ENCODE results near the gene IL19. TPM values are rescaled to one million over a fixed set of nuclear protein-coding genes. Genes with fewer than 3 reads are reported as not detected.

Gene IL19
- total RNA-seq, 2 experiments from 2014 or later: not detected

DNA sequence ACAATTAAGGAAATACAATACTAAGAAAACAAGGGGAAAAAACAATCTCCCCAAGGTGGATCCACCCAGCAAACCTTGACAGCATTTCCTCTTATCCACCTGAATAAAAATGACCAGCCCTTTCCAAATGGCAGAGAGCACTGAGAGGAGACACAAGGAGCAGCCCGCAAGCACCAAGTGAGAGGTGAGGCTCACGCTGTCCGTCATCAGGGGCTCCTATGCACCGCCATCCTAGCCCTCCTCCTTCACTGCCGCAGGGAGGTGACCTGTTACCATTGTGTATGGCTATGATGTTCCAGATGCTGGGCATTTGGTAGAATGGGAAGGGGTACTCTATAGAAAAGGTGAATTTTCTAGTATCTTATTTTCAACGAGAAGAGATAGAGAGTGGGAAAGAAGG lies 63.6 kb downstream of the IL19 start:
- POLR2A ChIA-PET: interaction anchor here (0.8 to 1.2 kb wide), 2 partner anchors 10 to 17 kb away, joined by 3 read pairs; no protein-coding TSS in a partner anchor
- Mint-ChIP-seq H3K9me3 (ENCODE audit: insufficient read depth) (no peaks in the 10 kb centered on the region), H3K4me3 (no peak overlapping the region), H3K36me3 (ENCODE audit: low read depth) (no peaks in the 10 kb centered on the region), H3K4me1 (ENCODE audit: low read depth) (peaks cover 53% of the 10 kb centered on the region), H3K27ac (no peak overlapping the region), H3K27me3 (ENCODE audit: low read depth) (peaks cover 25% of the 10 kb centered on the region)
- DNase-seq (no peak), ATAC-seq (no peak)
- CTCF ChIA-PET: interaction anchor here (0.7 to 11.9 kb wide), 8 partner anchors 8 to 109 kb away, joined by 3 to 118 read pairs (median 10); partner anchors contain the start of gene IL20

DNA sequence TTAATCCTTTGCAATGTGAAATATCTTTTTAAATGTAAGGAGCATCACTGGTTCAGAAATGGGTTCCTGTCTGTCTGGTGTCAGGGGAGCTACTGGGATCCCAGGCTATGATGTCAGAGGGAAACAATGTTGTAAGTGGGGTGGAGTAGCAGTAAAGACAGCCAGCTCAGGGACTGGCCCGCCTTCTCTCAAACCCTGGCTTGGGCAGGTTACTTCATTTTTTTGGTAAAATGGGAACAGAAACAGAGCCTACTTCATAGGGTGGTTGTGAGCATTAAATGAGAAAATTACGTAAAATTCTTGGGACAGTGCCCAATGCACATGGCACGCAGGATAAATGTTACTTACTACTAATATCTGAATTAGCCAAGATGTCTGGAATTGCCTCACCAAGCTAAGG lies 64.1 kb downstream of the IL19 start:
- no peak for ATAC-seq
- H3K4me1 Mint-ChIP-seq (ENCODE audit: low read depth): peaks cover 48% of the 10 kb centered on the region
- no peak for DNase-seq
- H3K9me3 Mint-ChIP-seq (ENCODE audit: insufficient read depth): no peaks in the 10 kb centered on the region
- CTCF ChIA-PET: interaction anchor here (1.1 to 11.9 kb wide), 8 partner anchors 8 to 148 kb away, joined by 3 to 118 read pairs (median 5); partner anchors contain the start of gene IL20
- H3K36me3 Mint-ChIP-seq (ENCODE audit: low read depth): no peaks in the 10 kb centered on the region
- H3K4me3 Mint-ChIP-seq: no peak overlapping the region
- H3K27me3 Mint-ChIP-seq (ENCODE audit: low read depth): peaks cover 25% of the 10 kb centered on the region
- POLR2A ChIA-PET: interaction anchor here (0.8 kb wide), 1 partner anchor 10 kb away, joined by 3 read pairs; no protein-coding TSS in a partner anchor
- H3K27ac Mint-ChIP-seq: no peak overlapping the region

GRCh38 chr1:206835186-206835585 lies 64.6 kb downstream of the IL19 start:
- POLR2A ChIA-PET: interaction anchor here (0.8 kb wide), 1 partner anchor 11 kb away, joined by 3 read pairs; no protein-coding TSS in a partner anchor
- CTCF ChIA-PET: interaction anchor here (0.8 to 11.9 kb wide), 12 partner anchors 9 to 147 kb away, joined by 3 to 118 read pairs (median 4); partner anchors contain the start of genes IL10 and IL20
- peaks cover 25% of the 10 kb centered on the region for H3K27me3 Mint-ChIP-seq (ENCODE audit: low read depth)

DNA sequence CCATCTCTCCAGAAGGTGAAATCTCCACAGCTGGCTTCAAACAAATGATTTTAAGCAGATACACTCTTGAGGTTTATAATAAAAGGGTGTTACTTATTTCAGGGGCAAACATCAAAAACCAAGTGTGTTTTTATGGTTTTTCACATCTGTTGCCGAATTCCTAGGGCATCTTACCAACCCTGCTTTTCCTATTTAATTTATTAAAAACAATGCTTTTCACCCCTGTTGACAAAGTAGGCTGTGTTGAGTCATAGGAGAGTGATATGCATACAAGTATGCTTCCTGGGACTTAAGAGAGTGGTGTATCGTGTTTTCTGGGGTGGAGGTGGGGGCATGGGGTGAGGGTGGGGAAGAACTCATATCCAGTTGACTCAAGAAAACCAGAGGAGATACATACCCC lies 65.5 kb downstream of the IL19 start:
- Mint-ChIP-seq H3K9me3 (ENCODE audit: insufficient read depth) (no peaks in the 10 kb centered on the region), H3K27me3 (ENCODE audit: low read depth) (peaks cover 25% of the 10 kb centered on the region), H3K27ac (no peak overlapping the region), H3K4me1 (ENCODE audit: low read depth) (peaks cover 42% of the 10 kb centered on the region), H3K36me3 (ENCODE audit: low read depth) (no peaks in the 10 kb centered on the region), H3K4me3 (no peak overlapping the region)
- POLR2A ChIA-PET: no interaction called here
- CTCF ChIA-PET: interaction anchor here (0.9 to 11.9 kb wide), 9 partner anchors 10 to 111 kb away, joined by 3 to 118 read pairs (median 5); partner anchors contain the start of gene IL10
- ATAC-seq (no peak), DNase-seq (no peak)

More at GRCh38 chr1:206835186-206835585, 64.6 kb downstream of the IL19 start:
- Mint-ChIP-seq H3K36me3 (ENCODE audit: low read depth) (no peaks in the 10 kb centered on the region), H3K27ac (no peak overlapping the region), H3K9me3 (ENCODE audit: insufficient read depth) (no peaks in the 10 kb centered on the region), H3K4me1 (ENCODE audit: low read depth) (peaks cover 44% of the 10 kb centered on the region), H3K4me3 (no peak overlapping the region)
- DNase-seq: no peak
- no peak for ATAC-seq

GRCh38 chr1:206839006-206839560 lies 68.5 kb downstream of the IL19 start:
- H3K27ac Mint-ChIP-seq: no peak overlapping the region

GRCh38 chr1:206839857-206840256 lies 69.3 kb downstream of the IL19 start:
- ChIA-PET POLR2A (no interaction called here), CTCF (interaction anchor here (1.1 to 2.9 kb wide), 2 partner anchors 11 to 30 kb away, joined by 3 to 12 read pairs; no protein-coding TSS in a partner anchor)
- Mint-ChIP-seq H3K27me3 (ENCODE audit: low read depth) (peaks cover 25% of the 10 kb centered on the region), H3K27ac (no peak overlapping the region), H3K4me3 (no peak overlapping the region), H3K36me3 (ENCODE audit: low read depth) (no peaks in the 10 kb centered on the region), H3K9me3 (ENCODE audit: insufficient read depth) (no peaks in the 10 kb centered on the region), H3K4me1 (ENCODE audit: low read depth) (peaks cover 5% of the 10 kb centered on the region)
- ATAC-seq: no peak
- no peak for DNase-seq

More at GRCh38 chr1:206839006-206839560, 68.5 kb downstream of the IL19 start:
- no peak overlapping the region for H3K4me3 Mint-ChIP-seq
- ChIA-PET CTCF (interaction anchor here (0.9 to 2.9 kb wide), 4 partner anchors 10 to 113 kb away, joined by 3 to 12 read pairs (median 4); partner anchors contain the start of gene IL20), POLR2A (no interaction called here)
- DNase-seq (no peak), ATAC-seq (no peak)
- H3K27me3 Mint-ChIP-seq (ENCODE audit: low read depth): peaks cover 25% of the 10 kb centered on the region
- peaks cover 12% of the 10 kb centered on the region for H3K4me1 Mint-ChIP-seq (ENCODE audit: low read depth)
- H3K36me3 Mint-ChIP-seq (ENCODE audit: low read depth): no peaks in the 10 kb centered on the region
- no peaks in the 10 kb centered on the region for H3K9me3 Mint-ChIP-seq (ENCODE audit: insufficient read depth)

DNA sequence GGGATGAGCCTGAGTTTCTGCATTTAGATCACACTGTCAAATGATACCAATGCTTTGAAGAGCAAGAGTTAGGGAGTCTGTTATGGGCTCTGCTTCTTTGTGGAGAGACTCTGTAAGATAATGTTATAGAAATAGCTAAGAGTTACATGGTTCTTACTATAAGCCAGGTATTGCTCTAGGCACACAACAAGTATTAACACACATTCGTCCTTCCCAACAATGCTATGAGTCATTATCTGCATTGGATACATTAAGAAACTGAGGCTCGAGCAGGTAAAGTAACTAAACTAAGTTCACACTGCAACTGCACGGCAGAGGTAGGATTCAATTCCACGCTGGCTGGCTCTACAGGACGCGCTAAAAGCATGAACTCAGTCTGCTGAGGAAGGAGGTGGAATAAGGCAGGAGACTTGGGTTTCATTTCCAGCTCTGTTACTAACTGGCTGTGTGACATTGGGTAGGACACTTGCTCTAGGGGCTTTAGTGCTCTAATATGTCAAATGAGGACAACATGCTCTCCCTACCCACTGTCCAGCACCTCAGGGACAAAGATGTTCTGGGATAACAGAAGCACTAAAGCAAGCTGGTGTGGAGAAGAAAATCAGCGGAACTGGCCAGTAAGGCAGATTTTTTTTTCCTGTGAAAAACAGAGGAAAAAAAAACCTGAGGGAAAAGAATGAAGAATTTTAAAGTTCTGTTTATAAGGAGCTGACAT lies 71.2 kb downstream of the IL19 start:
- no peak overlapping the region for H3K4me3 Mint-ChIP-seq
- H3K36me3 Mint-ChIP-seq (ENCODE audit: low read depth): no peaks in the 10 kb centered on the region
- no peak for ATAC-seq
- CTCF ChIA-PET: interaction anchor here (0.7 to 2.8 kb wide), 7 partner anchors 8 to 39 kb away, joined by 3 to 9 read pairs (median 4); partner anchors contain the start of gene IL20
- H3K9me3 Mint-ChIP-seq (ENCODE audit: insufficient read depth): no peaks in the 10 kb centered on the region
- POLR2A ChIA-PET: interaction anchor here (0.8 kb wide), 1 partner anchor 25 kb away, joined by 3 read pairs; no protein-coding TSS in a partner anchor
- H3K4me1 Mint-ChIP-seq (ENCODE audit: low read depth): peaks cover 5% of the 10 kb centered on the region
- DNase-seq: no peak
- no peak overlapping the region for H3K27ac Mint-ChIP-seq
- peaks cover 19% of the 10 kb centered on the region for H3K27me3 Mint-ChIP-seq (ENCODE audit: low read depth)

DNA sequence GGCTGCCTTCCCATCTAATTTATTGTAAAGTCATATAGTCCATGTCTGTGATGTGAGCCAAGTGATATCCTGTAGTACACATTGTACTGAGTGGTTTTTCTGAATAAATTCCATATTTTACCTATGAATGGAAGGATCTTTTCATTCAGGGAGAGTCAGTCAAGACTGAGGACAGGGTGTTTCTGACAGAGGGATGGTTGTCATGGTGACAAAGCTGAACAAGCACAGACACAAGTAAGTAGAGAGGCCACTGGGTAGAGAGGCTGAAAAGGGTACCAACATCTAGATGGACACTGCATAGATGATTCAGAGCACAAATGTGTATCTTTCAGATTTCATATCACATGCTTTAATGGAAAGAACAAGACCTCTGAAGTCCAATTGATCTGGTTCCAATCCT lies 72.3 kb downstream of the IL19 start:
- ATAC-seq (no peak), DNase-seq (no peak)
- Mint-ChIP-seq H3K36me3 (ENCODE audit: low read depth) (no peaks in the 10 kb centered on the region), H3K4me1 (ENCODE audit: low read depth) (peaks cover 5% of the 10 kb centered on the region), H3K27ac (no peak overlapping the region), H3K9me3 (ENCODE audit: insufficient read depth) (no peaks in the 10 kb centered on the region), H3K4me3 (no peak overlapping the region), H3K27me3 (ENCODE audit: low read depth) (peaks cover 11% of the 10 kb centered on the region)
- ChIA-PET CTCF (interaction anchor here (1.8 to 2.8 kb wide), 3 partner anchors 14 to 69 kb away, joined by 6 to 9 read pairs (median 6); partner anchors contain the start of gene IL20), POLR2A (no interaction called here)

DNA sequence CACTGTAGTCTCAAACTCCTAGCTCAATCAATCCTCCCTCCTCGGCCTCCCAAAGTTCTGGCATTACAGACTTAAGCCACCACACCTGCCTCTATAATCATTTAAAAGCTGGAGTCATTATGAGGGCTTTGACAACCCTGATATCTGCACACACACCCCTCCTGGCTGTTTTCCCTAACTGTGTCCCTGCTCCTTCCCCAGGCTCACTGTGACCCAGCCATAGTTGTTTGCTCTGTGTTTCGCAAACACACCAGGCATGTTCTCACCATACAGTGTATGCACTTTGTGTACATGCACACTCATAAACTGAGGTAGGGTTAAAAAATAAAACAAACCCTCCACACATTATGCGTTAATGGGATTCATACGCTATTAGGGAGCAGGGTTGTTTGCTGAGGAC lies 73.1 kb downstream of the IL19 start:
- CTCF ChIA-PET: interaction anchor here (0.8 to 1.9 kb wide), 2 partner anchors 69 to 109 kb away, joined by 3 to 6 read pairs; no protein-coding TSS in a partner anchor
- H3K27ac Mint-ChIP-seq: no peak overlapping the region
- H3K9me3 Mint-ChIP-seq (ENCODE audit: insufficient read depth): no peaks in the 10 kb centered on the region

DNA sequence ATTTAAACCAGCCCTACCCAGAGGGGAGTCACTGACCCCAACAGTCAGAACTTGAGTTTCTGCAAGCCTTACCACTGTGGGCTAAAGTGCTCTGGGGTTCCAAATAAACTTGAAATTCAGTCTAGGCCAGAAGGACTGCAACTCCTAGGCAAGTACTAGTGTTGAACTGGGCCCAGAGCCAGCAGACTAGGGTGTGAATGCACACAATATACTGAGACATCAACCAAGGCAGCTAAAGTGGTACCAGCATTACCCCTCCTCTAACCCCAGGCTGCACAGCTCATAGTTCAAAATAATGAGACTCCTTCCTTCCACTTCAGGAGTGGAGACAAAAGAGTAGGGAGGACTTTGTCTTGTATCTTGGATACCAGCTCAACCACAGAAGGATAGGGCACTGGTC lies 75.9 kb downstream of the IL19 start:
- Mint-ChIP-seq H3K36me3 (ENCODE audit: low read depth) (no peaks in the 10 kb centered on the region), H3K9me3 (ENCODE audit: insufficient read depth) (no peaks in the 10 kb centered on the region), H3K4me1 (ENCODE audit: low read depth) (no peaks in the 10 kb centered on the region), H3K4me3 (no peak overlapping the region), H3K27ac (no peak overlapping the region), H3K27me3 (ENCODE audit: low read depth) (peaks cover 18% of the 10 kb centered on the region)
- CTCF ChIA-PET: interaction anchor here (1.1 to 2.7 kb wide), 3 partner anchors 65 to 201 kb away, joined by 3 to 12 read pairs (median 6); no protein-coding TSS in a partner anchor
- no peak for ATAC-seq
- POLR2A ChIA-PET: no interaction called here
- no peak for DNase-seq

More for the DNA sequence above, 73.1 kb downstream of the IL19 start:
- ATAC-seq (no peak), DNase-seq (no peak)
- H3K4me3 Mint-ChIP-seq: no peak overlapping the region
- POLR2A ChIA-PET: no interaction called here
- H3K4me1 Mint-ChIP-seq (ENCODE audit: low read depth): peaks cover 5% of the 10 kb centered on the region
- H3K27me3 Mint-ChIP-seq (ENCODE audit: low read depth): peaks cover 5% of the 10 kb centered on the region
- H3K36me3 Mint-ChIP-seq (ENCODE audit: low read depth): no peaks in the 10 kb centered on the region

- no peak overlapping the region for H3K27ac Mint-ChIP-seq
- ChIA-PET CTCF (interaction anchor here (1.1 to 2.7 kb wide), 11 partner anchors 10 to 200 kb away, joined by 3 to 12 read pairs (median 6); partner anchors contain the start of gene IL20), POLR2A (no interaction called here)
- DNase-seq (no peak), ATAC-seq (no peak)
- H3K4me1 Mint-ChIP-seq (ENCODE audit: low read depth): no peaks in the 10 kb centered on the region
- H3K9me3 Mint-ChIP-seq (ENCODE audit: insufficient read depth): no peaks in the 10 kb centered on the region
- peaks cover 25% of the 10 kb centered on the region for H3K27me3 Mint-ChIP-seq (ENCODE audit: low read depth)
- H3K4me3 Mint-ChIP-seq: no peak overlapping the region
- H3K36me3 Mint-ChIP-seq (ENCODE audit: low read depth): no peaks in the 10 kb centered on the region
These were observed 76.8 kb downstream of the IL19 start for GRCh38 chr1:206847337-206847834.

Measured in activated CD8-positive, alpha-beta T cell treated with anti-CD3 and anti-CD28 coated beads, Interleukin-2, amount 10 ng/mL, durations not matched to agents 7 days and 5 days (primary cell).